K562 (cell line): ENCODE results near the gene PIGV. TPM values are rescaled to one million over a fixed set of nuclear protein-coding genes. Genes with fewer than 3 reads are reported as not detected.
A peak's percentile ranks its signal among the peaks of the same experiment; 100 is the strongest.

ENCODE experiments used
- ATF7 ChIP-seq: fragments of 450-650 bp; IDR thresholded peaks from 2 replicates; pipeline ENCODE4 v1.7.1; 2014; ENCODE audit warnings: mild to moderate bottlenecking, moderate library complexity
- CBX8 ChIP-seq: fragments of 200-600 bp; sonication (generic); IDR thresholded peaks from 2 replicates; pipeline ENCODE4 v1.6.1; 2012; ENCODE audit warnings: borderline replicate concordance, mixed run types, low read depth, mild to moderate bottlenecking, moderate library complexity, mixed read lengths, low read length, control low read depth, inconsistent platforms; ENCODE audit not compliant: poor library complexity, severe bottlenecking; ENCODE audit errors: extremely low read depth
- COPS2 ChIP-seq: fragments of 450-650 bp; conservative IDR thresholded peaks from 2 replicates; pipeline ENCODE4 v1.6.1; 2016; ENCODE audit warnings: mild to moderate bottlenecking, moderate library complexity
- ETV6 ChIP-seq, 3 experiments: fragments of 150-350 bp in 1 of 3; sonication (generic) in 1 of 3; formaldehyde crosslinking in 1 of 3; IDR thresholded peaks; 2 replicates each; pipeline versions ENCODE4 v1.6.1 to v1.8.0; 2014 to 2022; ENCODE audit warnings: borderline replicate concordance in 2 of 3, low read depth in 2 of 3, antibody characterized with exemption in 1 of 3, low read length in 1 of 3, mild to moderate bottlenecking in 1 of 3, missing genetic modification reagents in 1 of 3
- FOXA3 ChIP-seq, 2 experiments: fragments of 450-650 bp in 1 of 2; sonication (generic) in 1 of 2; formaldehyde crosslinking; IDR thresholded peaks in 1 of 2; conservative IDR thresholded peaks in 1 of 2; 2 replicates each; pipeline versions ENCODE4 v1.4.0 to v1.8.0; 2020 to 2022; ENCODE audit warnings: mild to moderate bottlenecking in 2 of 2, missing genetic modification reagents in 1 of 2
- HSF4 ChIP-seq: fragments of 250-450 bp; sonication (Bioruptor Pico); IDR thresholded peaks from 2 replicates; pipeline ENCODE4 v2.1.2; 2022; ENCODE audit warnings: mild to moderate bottlenecking, moderate library complexity, borderline replicate concordance
- KHSRP ChIP-seq: fragments of 450-650 bp; IDR thresholded peaks from 2 replicates; pipeline ENCODE4 v1.6.1; 2017
- MTA1 ChIP-seq: fragments of 450-650 bp; IDR thresholded peaks from 2 replicates; pipeline ENCODE4 v1.6.1; 2017; ENCODE audit warnings: borderline replicate concordance
- NCOA2 ChIP-seq, 2 experiments: fragments of 450-650 bp; IDR thresholded peaks; 2 replicates each; pipeline ENCODE4 v1.6.1; 2018; ENCODE audit warnings: mild to moderate bottlenecking in 2 of 2, moderate library complexity in 1 of 2; ENCODE audit not compliant: partially characterized antibody in 2 of 2
- NELFE ChIP-seq: IDR thresholded peaks from 2 replicates; pipeline ENCODE4 v1.6.1; 2011; ENCODE audit warnings: mild to moderate bottlenecking; ENCODE audit not compliant: insufficient read depth, insufficient read length
- NFXL1 ChIP-seq: fragments of 450-650 bp; formaldehyde crosslinking; IDR thresholded peaks from 2 replicates; pipeline ENCODE4 v1.4.0; 2021; ENCODE audit warnings: mild to moderate bottlenecking
- SMARCE1 ChIP-seq: fragments of 450-650 bp; IDR thresholded peaks from 2 replicates; pipeline ENCODE4 v1.7.1; 2016; ENCODE audit warnings: mild to moderate bottlenecking
- TCF3 ChIP-seq: sonication (generic); formaldehyde crosslinking; IDR thresholded peaks from 2 replicates; pipeline ENCODE4 v1.4.0; 2020; ENCODE audit warnings: mild to moderate bottlenecking, missing genetic modification reagents
- U2AF2 ChIP-seq: fragments of 200-400 bp; formaldehyde crosslinking; optimal IDR thresholded peaks from 2 replicates; pipeline ENCODE3; 2017; ENCODE audit warnings: low read depth, mild to moderate bottlenecking, low read length
- ZNF175 ChIP-seq: fragments of 200-800 bp; sonication (Bioruptor generic); IDR thresholded peaks from 2 replicates; pipeline ENCODE4 v1.6.1; 2016; ENCODE audit warnings: low read depth, mild to moderate bottlenecking, missing genetic modification characterization, missing compliant biosample characterization
- ZNF197 ChIP-seq: fragments of 200-800 bp; sonication (Bioruptor generic); IDR thresholded peaks from 2 replicates; pipeline ENCODE4 v1.6.1; 2016; ENCODE audit warnings: low read depth, missing genetic modification characterization, missing compliant biosample characterization
- ZNF589 ChIP-seq: fragments of 200-800 bp; sonication (Bioruptor generic); IDR thresholded peaks from 2 replicates; pipeline ENCODE4 v1.6.1; 2016; ENCODE audit warnings: low read depth, missing genetic modification characterization, missing compliant biosample characterization
- polyA plus RNA-seq, 8 experiments: library from polyadenylated mRNA; depleted of rRNA in 4 of 8; stranded (reverse) in 5 of 8; unstranded in 3 of 8; fragments of >200 nt; fragmentation: Nextera tagmentation in 2 of 8; fragmentation: Illumina TruSeq in 1 of 8; extraction: Ambion mirVana in 2 of 8; extraction: Trizol in 1 of 8; gene quantifications; 2 replicates each; pipeline versions ENCODE4 v1.2.1 to v1.2.3, GENCODE V29; 2011 to 2014; ENCODE audit warnings: inconsistent platforms in 1 of 8, missing spikeins in 1 of 8
- total RNA-seq, 7 experiments: library from RNA; depleted of rRNA in 6 of 7; stranded (reverse); fragments of >200 nt in 6 of 7; fragmentation: Illumina TruSeq in 2 of 7; extraction: Trizol in 2 of 7; gene quantifications; 2 replicates each; pipeline versions ENCODE4 v1.2.1 to v1.2.3, GENCODE V29; 2011 to 2021; ENCODE audit warnings: low replicate concordance in 1 of 7
- TF ChIP-seq, protein P1 (sequence below), 3 experiments: IDR thresholded peaks in 2 of 3; conservative IDR thresholded peaks in 1 of 3; 2 replicates each; pipeline ENCODE4 v1.5.1; 2011 to 2012; ENCODE audit warnings: low read length in 3 of 3, mild to moderate bottlenecking in 3 of 3, control low read depth in 2 of 3, improper control_type of control experiment in 1 of 3, inconsistent platforms in 1 of 3, low read depth in 1 of 3, mixed read lengths in 1 of 3, moderate library complexity in 1 of 3; ENCODE audit not compliant: insufficient read depth in 2 of 3
- TF ChIP-seq, protein P2 (sequence below): fragments of 450-650 bp; IDR thresholded peaks from 2 replicates; pipeline ENCODE4 v1.7.0; 2016; ENCODE audit warnings: borderline replicate concordance
- TF ChIP-seq, protein P3 (sequence below): fragments of 250-450 bp; sonication (Bioruptor Pico); IDR thresholded peaks from 2 replicates; pipeline ENCODE4 v1.9.0; 2021; ENCODE audit warnings: mild to moderate bottlenecking, inconsistent platforms

The PIGV gene
- total and polyA plus RNA-seq, 9 of the 15 experiments (the other 6 are each of a cell fraction or from before 2014, with no cell fraction given), result 8.4 to 21.8 (median 11.7) TPM

DNA sequence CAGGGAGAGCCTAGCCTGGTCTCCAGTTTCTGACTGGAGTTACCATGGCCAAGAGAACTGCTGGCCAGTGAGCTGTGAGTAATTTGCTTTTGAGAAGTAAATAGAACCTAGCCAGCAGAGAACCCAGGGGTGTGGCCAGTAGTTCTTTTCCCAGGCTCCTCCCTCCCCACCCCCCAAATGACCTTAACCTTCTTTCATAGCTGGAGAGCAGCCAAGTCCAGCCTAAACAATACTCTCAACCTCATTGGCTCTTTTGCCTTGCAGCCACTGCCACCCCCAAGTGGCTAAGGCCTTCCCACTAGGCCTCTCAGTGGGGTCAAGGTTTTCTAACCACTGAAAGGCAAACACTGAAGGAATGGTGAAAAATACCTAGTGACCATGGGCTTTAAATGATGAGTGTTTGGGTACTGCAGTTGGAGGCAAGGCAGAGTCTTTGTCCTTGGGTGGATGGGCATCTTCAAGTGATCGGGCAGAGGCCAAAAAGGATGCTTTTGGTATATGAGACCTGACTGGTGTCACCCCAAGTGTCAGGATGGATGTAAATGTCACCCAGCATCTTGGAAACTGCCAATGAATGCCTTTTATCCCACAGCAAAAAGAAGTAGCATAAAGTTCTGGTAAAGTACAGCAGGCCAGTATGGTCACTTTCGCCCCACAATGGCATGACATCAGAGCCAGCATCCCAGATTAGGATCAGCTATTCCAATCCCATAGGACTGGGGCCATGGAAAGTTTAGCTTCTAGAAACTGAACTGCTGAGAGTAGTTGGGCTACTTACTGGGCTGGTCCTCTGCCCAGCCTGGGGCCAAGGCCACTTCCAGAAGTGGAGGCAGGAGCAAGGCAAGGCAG is 3.5 kb upstream of the PIGV start (continued):
- no peak for TF ChIP-seq ZNF175
- TF ChIP-seq HSF4 (CRISPR knock-in tag), result no peak
- no peak for TF ChIP-seq KHSRP
- no peak for TF ChIP-seq CBX8
- TF ChIP-seq U2AF2, result no peak
- 0 out of 2 replicates have a peak, but pooled peaks have one; percentile 38 for TF ChIP-seq ZNF589 (CRISPR knock-in tag)
- TF ChIP-seq ZNF197 (CRISPR knock-in tag), result no peak
- no peak for TF ChIP-seq COPS2
- no peak; the same call in 1 of the 2 replicates for TF ChIP-seq TCF3
- no peak for TF ChIP-seq MTA1
- TF ChIP-seq NELFE, result no peak
- no peak for TF ChIP-seq NCOA2 (IDR thresholded peaks at IDR 0.05; ENCODE audit: partially characterized antibody in 2 of 2)
- no peak for TF ChIP-seq NFXL1 (CRISPR knock-in tag)
- TF ChIP-seq SMARCE1, result 0 out of 2 replicates have a peak, but pooled peaks have one; percentile 20
- peak; percentile 73; the same call in 1 of the 2 replicates for TF ChIP-seq ATF7
- peak in 1 of 2 experiments; percentile 72; a peak in 2 of 4 replicates for TF ChIP-seq FOXA3 (CRISPR knock-in tag; conservative IDR thresholded peaks at IDR 0.05 in 1 of 2, IDR thresholded peaks at IDR 0.05 in 1 of 2)
- TF ChIP-seq, protein P1, sequence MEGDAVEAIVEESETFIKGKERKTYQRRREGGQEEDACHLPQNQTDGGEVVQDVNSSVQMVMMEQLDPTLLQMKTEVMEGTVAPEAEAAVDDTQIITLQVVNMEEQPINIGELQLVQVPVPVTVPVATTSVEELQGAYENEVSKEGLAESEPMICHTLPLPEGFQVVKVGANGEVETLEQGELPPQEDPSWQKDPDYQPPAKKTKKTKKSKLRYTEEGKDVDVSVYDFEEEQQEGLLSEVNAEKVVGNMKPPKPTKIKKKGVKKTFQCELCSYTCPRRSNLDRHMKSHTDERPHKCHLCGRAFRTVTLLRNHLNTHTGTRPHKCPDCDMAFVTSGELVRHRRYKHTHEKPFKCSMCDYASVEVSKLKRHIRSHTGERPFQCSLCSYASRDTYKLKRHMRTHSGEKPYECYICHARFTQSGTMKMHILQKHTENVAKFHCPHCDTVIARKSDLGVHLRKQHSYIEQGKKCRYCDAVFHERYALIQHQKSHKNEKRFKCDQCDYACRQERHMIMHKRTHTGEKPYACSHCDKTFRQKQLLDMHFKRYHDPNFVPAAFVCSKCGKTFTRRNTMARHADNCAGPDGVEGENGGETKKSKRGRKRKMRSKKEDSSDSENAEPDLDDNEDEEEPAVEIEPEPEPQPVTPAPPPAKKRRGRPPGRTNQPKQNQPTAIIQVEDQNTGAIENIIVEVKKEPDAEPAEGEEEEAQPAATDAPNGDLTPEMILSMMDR (IDR thresholded peaks at IDR 0.05 in 2 of 3, conservative IDR thresholded peaks at IDR 0.05 in 1 of 3; ENCODE audit: insufficient read depth in 2 of 3, low read depth in 1 of 3, low read length in 3 of 3), result peak; percentile 14 to 34 (median 28); a peak in 4 of 6 replicates
- TF ChIP-seq, protein P2, sequence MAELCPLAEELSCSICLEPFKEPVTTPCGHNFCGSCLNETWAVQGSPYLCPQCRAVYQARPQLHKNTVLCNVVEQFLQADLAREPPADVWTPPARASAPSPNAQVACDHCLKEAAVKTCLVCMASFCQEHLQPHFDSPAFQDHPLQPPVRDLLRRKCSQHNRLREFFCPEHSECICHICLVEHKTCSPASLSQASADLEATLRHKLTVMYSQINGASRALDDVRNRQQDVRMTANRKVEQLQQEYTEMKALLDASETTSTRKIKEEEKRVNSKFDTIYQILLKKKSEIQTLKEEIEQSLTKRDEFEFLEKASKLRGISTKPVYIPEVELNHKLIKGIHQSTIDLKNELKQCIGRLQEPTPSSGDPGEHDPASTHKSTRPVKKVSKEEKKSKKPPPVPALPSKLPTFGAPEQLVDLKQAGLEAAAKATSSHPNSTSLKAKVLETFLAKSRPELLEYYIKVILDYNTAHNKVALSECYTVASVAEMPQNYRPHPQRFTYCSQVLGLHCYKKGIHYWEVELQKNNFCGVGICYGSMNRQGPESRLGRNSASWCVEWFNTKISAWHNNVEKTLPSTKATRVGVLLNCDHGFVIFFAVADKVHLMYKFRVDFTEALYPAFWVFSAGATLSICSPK, result no peak
- TF ChIP-seq, protein P3, sequence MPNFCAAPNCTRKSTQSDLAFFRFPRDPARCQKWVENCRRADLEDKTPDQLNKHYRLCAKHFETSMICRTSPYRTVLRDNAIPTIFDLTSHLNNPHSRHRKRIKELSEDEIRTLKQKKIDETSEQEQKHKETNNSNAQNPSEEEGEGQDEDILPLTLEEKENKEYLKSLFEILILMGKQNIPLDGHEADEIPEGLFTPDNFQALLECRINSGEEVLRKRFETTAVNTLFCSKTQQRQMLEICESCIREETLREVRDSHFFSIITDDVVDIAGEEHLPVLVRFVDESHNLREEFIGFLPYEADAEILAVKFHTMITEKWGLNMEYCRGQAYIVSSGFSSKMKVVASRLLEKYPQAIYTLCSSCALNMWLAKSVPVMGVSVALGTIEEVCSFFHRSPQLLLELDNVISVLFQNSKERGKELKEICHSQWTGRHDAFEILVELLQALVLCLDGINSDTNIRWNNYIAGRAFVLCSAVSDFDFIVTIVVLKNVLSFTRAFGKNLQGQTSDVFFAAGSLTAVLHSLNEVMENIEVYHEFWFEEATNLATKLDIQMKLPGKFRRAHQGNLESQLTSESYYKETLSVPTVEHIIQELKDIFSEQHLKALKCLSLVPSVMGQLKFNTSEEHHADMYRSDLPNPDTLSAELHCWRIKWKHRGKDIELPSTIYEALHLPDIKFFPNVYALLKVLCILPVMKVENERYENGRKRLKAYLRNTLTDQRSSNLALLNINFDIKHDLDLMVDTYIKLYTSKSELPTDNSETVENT, result no peak
- TF ChIP-seq ETV6 (IDR thresholded peaks at IDR 0.05; ENCODE audit: borderline replicate concordance in 1 of 2, low read depth in 2 of 2, low read length in 1 of 2), result peak in 1 of 2 experiments; percentile 32; a peak in 1 of 4 replicates
- TF ChIP-seq ETV6 (CRISPR knock-in tag; IDR thresholded peaks at IDR 0.05; ENCODE audit: borderline replicate concordance), result no peak
